ENCODE data around the gene GLIS1.

DNA sequence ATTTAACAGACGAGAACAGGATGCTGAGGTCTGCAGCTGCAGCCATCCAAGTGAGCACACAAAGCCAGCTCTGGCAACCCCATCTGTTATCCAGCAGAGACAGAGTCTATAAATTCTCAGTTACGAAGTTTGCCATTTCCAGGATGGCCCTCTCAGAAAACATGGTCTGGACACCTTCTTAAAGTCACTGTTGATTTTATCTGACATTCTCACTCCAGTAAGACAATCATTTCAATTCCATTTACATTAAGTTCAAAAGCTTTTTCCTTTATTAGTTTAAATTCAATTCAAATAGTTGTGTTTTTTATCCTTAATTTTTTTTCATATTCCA lies 154.2 kb downstream of the GLIS1 start:
- TF ChIP-seq, protein P1, sequence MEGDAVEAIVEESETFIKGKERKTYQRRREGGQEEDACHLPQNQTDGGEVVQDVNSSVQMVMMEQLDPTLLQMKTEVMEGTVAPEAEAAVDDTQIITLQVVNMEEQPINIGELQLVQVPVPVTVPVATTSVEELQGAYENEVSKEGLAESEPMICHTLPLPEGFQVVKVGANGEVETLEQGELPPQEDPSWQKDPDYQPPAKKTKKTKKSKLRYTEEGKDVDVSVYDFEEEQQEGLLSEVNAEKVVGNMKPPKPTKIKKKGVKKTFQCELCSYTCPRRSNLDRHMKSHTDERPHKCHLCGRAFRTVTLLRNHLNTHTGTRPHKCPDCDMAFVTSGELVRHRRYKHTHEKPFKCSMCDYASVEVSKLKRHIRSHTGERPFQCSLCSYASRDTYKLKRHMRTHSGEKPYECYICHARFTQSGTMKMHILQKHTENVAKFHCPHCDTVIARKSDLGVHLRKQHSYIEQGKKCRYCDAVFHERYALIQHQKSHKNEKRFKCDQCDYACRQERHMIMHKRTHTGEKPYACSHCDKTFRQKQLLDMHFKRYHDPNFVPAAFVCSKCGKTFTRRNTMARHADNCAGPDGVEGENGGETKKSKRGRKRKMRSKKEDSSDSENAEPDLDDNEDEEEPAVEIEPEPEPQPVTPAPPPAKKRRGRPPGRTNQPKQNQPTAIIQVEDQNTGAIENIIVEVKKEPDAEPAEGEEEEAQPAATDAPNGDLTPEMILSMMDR (IDR thresholded peaks at IDR 0.05): no peak
- no peak for TF ChIP-seq EP300 (IDR thresholded peaks at IDR 0.05)

Measured in stomach (tissue), 4 donors.